OCI-LY3 (cell line): ENCODE measurements around the gene ZNF343.

Experiments used
- EZH2phosphoT487 ChIP-seq: fragments of 200-600 bp; shearing (Covaris generic); IDR thresholded peaks from 2 replicates; pipeline ENCODE4 v1.6.1; 2018; ENCODE audit warnings: antibody characterized with exemption, mixed run types, low read depth
- TF ChIP-seq, protein P1 (sequence below): fragments of 200-600, 300-600 bp; sonication (generic); IDR thresholded peaks from 2 replicates; pipeline ENCODE4 v1.5.1; 2014; ENCODE audit warnings: antibody characterized with exemption, low read length, low read depth

DNA sequence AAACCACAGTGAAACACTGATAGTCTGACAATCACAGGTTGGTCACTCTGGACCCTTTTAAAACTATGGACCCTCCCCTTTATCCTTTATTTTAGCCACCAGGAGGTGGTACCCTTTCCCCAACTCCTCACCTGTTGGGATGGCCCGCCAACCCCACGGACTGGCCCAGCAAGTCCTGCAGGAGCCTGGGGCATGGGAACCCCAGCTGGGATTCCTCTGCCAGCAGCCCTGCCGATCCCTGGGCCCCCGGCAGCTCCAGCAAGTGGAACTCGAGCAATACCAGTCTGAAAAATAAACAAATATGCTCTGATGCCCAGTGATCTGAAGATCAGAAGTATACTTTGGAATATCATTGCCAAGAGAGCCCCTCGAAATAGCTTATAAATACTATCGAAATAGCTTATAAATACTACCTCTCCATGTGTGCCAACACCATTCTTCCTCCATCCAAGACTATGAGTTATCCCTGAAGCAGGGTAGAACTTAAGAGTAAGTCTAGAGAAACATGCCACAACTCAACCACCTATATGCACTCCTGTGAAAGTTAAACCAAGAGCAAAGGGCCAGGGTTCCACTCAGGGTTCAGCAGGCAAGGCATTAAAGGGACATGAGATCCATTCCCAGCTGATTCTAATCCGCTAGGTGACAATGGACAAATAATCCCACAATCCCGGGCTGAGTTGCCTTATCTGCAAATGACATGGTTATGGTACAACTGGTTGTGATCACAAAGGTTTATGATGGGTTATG, 44.9 kb downstream of the ZNF343 start:
- TF ChIP-seq, protein P1, sequence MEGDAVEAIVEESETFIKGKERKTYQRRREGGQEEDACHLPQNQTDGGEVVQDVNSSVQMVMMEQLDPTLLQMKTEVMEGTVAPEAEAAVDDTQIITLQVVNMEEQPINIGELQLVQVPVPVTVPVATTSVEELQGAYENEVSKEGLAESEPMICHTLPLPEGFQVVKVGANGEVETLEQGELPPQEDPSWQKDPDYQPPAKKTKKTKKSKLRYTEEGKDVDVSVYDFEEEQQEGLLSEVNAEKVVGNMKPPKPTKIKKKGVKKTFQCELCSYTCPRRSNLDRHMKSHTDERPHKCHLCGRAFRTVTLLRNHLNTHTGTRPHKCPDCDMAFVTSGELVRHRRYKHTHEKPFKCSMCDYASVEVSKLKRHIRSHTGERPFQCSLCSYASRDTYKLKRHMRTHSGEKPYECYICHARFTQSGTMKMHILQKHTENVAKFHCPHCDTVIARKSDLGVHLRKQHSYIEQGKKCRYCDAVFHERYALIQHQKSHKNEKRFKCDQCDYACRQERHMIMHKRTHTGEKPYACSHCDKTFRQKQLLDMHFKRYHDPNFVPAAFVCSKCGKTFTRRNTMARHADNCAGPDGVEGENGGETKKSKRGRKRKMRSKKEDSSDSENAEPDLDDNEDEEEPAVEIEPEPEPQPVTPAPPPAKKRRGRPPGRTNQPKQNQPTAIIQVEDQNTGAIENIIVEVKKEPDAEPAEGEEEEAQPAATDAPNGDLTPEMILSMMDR = no peak
- no peak for TF ChIP-seq EZH2phosphoT487
